Jurkat, Clone E6-1 (cell line): ENCODE results near the gene MIOS.
"Not testable (repeated sequence)": the region's sequence is repeated elsewhere in the genome, so short reads cannot be mapped to it uniquely, and the experiment has no call there.

Experiments used
- DNase-seq: peaks from one replicate; pipeline ENCODE4 v3.0.0-alpha.2; 2011; ENCODE audit warnings: low read depth, low spot score
- H3K4me3 ChIP-seq: 2 replicates; pipeline ENCODE4 v1.5.1; 2011; ENCODE audit warnings: mild to moderate bottlenecking, low read length, control low read depth, moderate library complexity

The MIOS gene

GRCh38 chr7:7630626-7631329, 64.1 kb downstream of the MIOS start:
- no peak overlapping the region for H3K4me3 ChIP-seq
- DNase-seq = no peak

- H3K4me3 ChIP-seq = peak overlapping the region; percentile 96
- no peak for DNase-seq
Observed at GRCh38 chr7:7639421-7639820, 72.7 kb downstream of the MIOS start.

- peak; percentile 32 for DNase-seq
- H3K4me3 ChIP-seq = peak overlapping the region; percentile 96
Observed at GRCh38 chr7:7639847-7640220, 73.2 kb downstream of the MIOS start.

- peak; percentile 99 for DNase-seq
- H3K4me3 ChIP-seq = peak within 1 kb of the TSS; percentile 96
Observed at GRCh38 chr7:7640221-7641128, 73.8 kb downstream of the MIOS start, which contains the start of gene UMAD1. Gene UMAD1, plus strand, starts transcription at chr7:7640752. Its CDS starts 32,620 bp downstream, at chr7:7673372.

GRCh38 chr7:7641129-7641663, 74.5 kb downstream of the MIOS start:
- DNase-seq = no peak
- peak overlapping the region; percentile 96 for H3K4me3 ChIP-seq

- no peak overlapping the region for H3K4me3 ChIP-seq
- DNase-seq = no peak
Observed at GRCh38 chr7:7642081-7642480, 75.4 kb downstream of the MIOS start.

GRCh38 chr7:7647495-7648036, 80.9 kb downstream of the MIOS start:
- H3K4me3 ChIP-seq = no peak overlapping the region
- DNase-seq = no peak

- H3K4me3 ChIP-seq = no peak overlapping the region
- DNase-seq = no peak
Observed at GRCh38 chr7:7650682-7651206, 84.1 kb downstream of the MIOS start.

GRCh38 chr7:7651479-7651878, 84.8 kb downstream of the MIOS start:
- DNase-seq = no peak
- no peak overlapping the region for H3K4me3 ChIP-seq

GRCh38 chr7:7652798-7653540, 86.3 kb downstream of the MIOS start:
- H3K4me3 ChIP-seq = no peak overlapping the region
- no peak for DNase-seq

- no peak overlapping the region for H3K4me3 ChIP-seq
- DNase-seq = peak; percentile 56
Observed at GRCh38 chr7:7653593-7654187, 87.0 kb downstream of the MIOS start.

- H3K4me3 ChIP-seq = no peak overlapping the region
- DNase-seq = no peak
Observed at GRCh38 chr7:7654964-7655715, 88.5 kb downstream of the MIOS start.

GRCh38 chr7:7656459-7656858, 89.8 kb downstream of the MIOS start:
- not testable (repeated sequence) for H3K4me3 ChIP-seq, DNase-seq
